SKM-1 treated with dmso at 0.1 percent for 144 hours (cell line): ENCODE data around the gene IL20RB.

ENCODE experiments used
- DNase-seq: peaks from one replicate; lab custom pipeline; 2025; ENCODE audit not compliant: unreplicated experiment; lab: John Stamatoyannopoulos, UW

IL20RB gene

GRCh38 chr3:136957751-136958288 is at the start of gene IL20RB:
IL20RB (plus strand) TSS chr3:136957983; CDS start chr3:136958114, 131 bp downstream.
- DNase-seq = no peak

- no peak for DNase-seq
These were observed 49.5 kb upstream of the IL20RB start for GRCh38 chr3:136908297-136908696.

- DNase-seq = no peak
These were observed 48.6 kb upstream of the IL20RB start for GRCh38 chr3:136909187-136909586.

GRCh38 chr3:136910697-136911096 is 47.1 kb upstream of the IL20RB start:
- no peak for DNase-seq

GRCh38 chr3:136913168-136913567 is 44.6 kb upstream of the IL20RB start:
- DNase-seq = no peak

- no peak for DNase-seq
These were observed 43.0 kb upstream of the IL20RB start for GRCh38 chr3:136914739-136915138.

- no peak for DNase-seq
These were observed 41.6 kb upstream of the IL20RB start for GRCh38 chr3:136916223-136916622.

- DNase-seq = no peak
These were observed 37.8 kb upstream of the IL20RB start for GRCh38 chr3:136919799-136920580.

GRCh38 chr3:136920904-136921611 is 36.7 kb upstream of the IL20RB start:
- DNase-seq = no peak

- no peak for DNase-seq
These were observed 32.2 kb upstream of the IL20RB start for GRCh38 chr3:136925425-136926190.

- no peak for DNase-seq
These were observed 29.5 kb upstream of the IL20RB start for GRCh38 chr3:136928240-136928639.

- no peak for DNase-seq
These were observed 27.7 kb upstream of the IL20RB start for GRCh38 chr3:136929977-136930670.

GRCh38 chr3:136931606-136932005 is 26.2 kb upstream of the IL20RB start:
- DNase-seq = no peak

- DNase-seq = no peak
These were observed 25.3 kb upstream of the IL20RB start for GRCh38 chr3:136932523-136932922.

GRCh38 chr3:136932978-136933772 is 24.6 kb upstream of the IL20RB start:
- no peak for DNase-seq

- no peak for DNase-seq
These were observed 20.6 kb upstream of the IL20RB start for GRCh38 chr3:136937175-136937574.

- no peak for DNase-seq
These were observed 19.9 kb upstream of the IL20RB start for GRCh38 chr3:136937851-136938250.

GRCh38 chr3:136938334-136938733 is 19.4 kb upstream of the IL20RB start:
- DNase-seq = no peak

GRCh38 chr3:136939489-136939888 is 18.3 kb upstream of the IL20RB start:
- DNase-seq = no peak

GRCh38 chr3:136942803-136943202 is 15.0 kb upstream of the IL20RB start:
- no peak for DNase-seq
